GM10248 (cell line): ENCODE results near the gene NDRG4.
A peak's percentile ranks its signal among the peaks of the same experiment; 100 is the strongest.

Experiments
- CTCF ChIA-PET: fragments of 300-600 bp; sonication (Branson Sonifier 250); formaldehyde crosslinking; extraction: SDS; loops from one replicate; lab custom pipeline; 2021; ENCODE audit warnings: antibody characterized with exemption; lab: Yijun Ruan, JAX
- POLR2A ChIA-PET: fragments of 350-650 bp; sonication (Branson Sonifier 250); formaldehyde crosslinking; extraction: SDS; loops from one replicate; lab custom pipeline; 2020; ENCODE audit warnings: antibody characterized with exemption; lab: Yijun Ruan, JAX
- DNase-seq: peaks from one replicate; pipeline ENCODE4 v3.0.0; 2012; ENCODE audit errors: extremely low spot score
- TF ChIP-seq, protein P1 (sequence below): IDR thresholded peaks from 2 replicates; pipeline ENCODE4 v1.5.1; 2012; ENCODE audit warnings: mild to moderate bottlenecking, low read depth; ENCODE audit errors: extremely low read depth, missing control alignments, control extremely low read depth

NDRG4 gene

DNA sequence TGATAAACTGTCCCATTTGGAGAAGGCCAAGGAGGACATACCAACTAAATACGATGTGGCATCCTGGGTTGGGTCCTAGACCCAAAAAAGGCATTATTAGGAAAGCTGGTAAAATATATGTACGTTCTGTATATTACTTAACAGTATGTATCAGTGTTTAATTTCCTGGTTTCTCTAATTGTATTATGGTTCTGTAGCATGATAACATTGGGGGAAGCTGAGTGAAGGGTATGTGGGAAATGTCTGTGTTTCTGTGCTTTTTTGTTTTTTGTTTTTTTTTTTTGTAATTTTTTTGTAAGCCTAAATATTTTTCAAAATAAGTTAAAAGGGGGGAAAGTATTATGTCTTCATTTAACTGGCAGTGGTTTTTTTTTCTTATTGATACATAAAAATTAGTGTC, 21.5 kb upstream of the NDRG4 start:
- TF ChIP-seq, protein P1, sequence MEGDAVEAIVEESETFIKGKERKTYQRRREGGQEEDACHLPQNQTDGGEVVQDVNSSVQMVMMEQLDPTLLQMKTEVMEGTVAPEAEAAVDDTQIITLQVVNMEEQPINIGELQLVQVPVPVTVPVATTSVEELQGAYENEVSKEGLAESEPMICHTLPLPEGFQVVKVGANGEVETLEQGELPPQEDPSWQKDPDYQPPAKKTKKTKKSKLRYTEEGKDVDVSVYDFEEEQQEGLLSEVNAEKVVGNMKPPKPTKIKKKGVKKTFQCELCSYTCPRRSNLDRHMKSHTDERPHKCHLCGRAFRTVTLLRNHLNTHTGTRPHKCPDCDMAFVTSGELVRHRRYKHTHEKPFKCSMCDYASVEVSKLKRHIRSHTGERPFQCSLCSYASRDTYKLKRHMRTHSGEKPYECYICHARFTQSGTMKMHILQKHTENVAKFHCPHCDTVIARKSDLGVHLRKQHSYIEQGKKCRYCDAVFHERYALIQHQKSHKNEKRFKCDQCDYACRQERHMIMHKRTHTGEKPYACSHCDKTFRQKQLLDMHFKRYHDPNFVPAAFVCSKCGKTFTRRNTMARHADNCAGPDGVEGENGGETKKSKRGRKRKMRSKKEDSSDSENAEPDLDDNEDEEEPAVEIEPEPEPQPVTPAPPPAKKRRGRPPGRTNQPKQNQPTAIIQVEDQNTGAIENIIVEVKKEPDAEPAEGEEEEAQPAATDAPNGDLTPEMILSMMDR = no peak

DNA sequence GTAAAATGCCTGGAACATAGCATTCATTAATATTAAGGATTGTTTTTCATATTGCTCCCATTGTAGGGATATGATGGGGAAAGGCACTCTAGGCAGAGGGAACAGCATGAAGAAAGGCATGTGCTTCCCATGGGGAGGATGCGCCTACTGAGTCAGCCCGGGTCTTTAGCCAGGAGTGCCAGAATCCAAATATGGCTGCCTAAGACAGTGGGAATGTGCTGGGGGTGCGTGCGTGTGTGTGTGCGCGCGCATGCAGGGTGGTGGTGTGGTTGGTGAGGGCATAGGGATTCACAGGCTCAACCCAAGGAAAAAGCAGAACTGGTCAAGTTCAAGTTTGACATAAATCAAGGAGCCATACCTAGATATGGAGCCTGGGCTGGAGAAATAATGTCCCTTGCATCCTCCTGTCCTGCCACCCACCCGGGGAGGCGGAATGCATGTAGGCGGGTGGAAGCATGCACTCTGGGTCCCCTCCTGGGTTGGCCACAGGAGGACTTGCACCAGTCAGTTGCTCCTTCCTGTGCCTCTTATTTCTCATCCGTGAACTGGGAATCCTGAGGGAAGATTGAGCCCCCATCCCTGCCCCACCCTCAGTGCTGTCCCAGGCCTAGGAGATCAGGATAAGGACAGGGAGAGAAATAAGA, 18.6 kb upstream of the NDRG4 start:
- ChIA-PET POLR2A (no interaction called here), CTCF (interaction anchor here (1.0 kb wide), 1 partner anchor 144 kb away, joined by 3 read pairs; no protein-coding TSS in a partner anchor)
- TF ChIP-seq, protein P1 = no peak

More for the DNA sequence above, 21.5 kb upstream of the NDRG4 start:
- no peak for DNase-seq
- ChIA-PET CTCF (interaction anchor here (0.7 kb wide), 1 partner anchor 183 kb away, joined by 3 read pairs; no protein-coding TSS in a partner anchor), POLR2A (no interaction called here)

DNA sequence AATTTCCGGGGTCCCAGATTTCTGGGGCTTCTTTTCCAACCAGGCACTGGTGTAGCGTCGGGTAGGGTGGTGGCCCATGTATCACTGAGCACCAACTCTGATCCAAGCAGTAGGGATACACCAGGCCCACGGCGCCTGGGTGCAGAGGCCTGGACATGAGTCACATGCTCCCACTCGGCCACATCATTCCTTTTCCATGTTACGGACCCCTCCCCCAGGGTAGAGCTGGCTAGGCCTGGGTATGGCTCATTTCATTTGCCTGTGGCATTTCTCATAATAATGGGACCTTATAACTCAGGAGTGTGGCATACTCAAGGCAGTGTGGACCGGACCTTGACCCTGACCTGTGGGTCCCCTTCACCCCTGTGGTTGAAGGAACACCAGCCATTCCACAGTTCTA, 18.0 kb upstream of the NDRG4 start:
- TF ChIP-seq, protein P1 = no peak
- ChIA-PET CTCF (no interaction called here), POLR2A (no interaction called here)
- no peak for DNase-seq

More for the DNA sequence above, 18.6 kb upstream of the NDRG4 start:
- DNase-seq = no peak

DNA sequence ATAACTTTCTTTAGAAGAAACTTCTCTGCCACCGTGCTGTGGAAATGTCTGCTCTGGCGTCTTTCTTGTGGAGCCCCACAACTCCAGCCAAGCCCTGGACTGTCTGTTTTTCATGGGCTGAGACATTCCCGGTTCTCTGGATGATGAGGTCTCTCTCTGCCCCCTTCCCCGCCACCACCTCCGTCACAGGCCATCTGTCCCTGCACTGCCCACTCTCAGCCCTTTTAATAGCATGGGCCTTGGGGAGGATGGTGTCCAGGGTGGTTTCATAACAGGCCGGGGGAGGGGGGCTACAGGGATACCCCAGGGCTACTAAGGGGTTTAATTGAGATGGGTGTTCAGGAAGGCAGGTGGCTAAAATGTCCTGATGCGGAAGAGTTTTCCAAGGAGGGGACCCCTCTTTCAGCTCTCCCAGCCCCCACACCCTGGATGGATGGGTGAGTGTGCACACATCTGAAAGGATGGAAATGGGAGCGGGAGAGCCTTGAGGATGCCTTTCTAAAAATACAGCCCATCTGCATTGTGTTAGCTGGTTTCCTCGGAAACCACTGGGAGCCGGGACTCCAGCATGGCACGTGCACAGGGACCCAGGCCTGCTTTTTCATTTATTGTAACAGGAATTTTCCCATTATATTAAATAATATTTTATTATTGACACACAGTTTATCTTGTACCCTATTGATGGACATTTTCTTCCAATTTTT, 14.6 kb upstream of the NDRG4 start:
- CTCF ChIA-PET = interaction anchor here (0.7 to 7.8 kb wide), 9 partner anchors 11 to 271 kb away, joined by 3 to 232 read pairs (median 4); no protein-coding TSS in a partner anchor
- no peak for DNase-seq
- POLR2A ChIA-PET = no interaction called here

DNA sequence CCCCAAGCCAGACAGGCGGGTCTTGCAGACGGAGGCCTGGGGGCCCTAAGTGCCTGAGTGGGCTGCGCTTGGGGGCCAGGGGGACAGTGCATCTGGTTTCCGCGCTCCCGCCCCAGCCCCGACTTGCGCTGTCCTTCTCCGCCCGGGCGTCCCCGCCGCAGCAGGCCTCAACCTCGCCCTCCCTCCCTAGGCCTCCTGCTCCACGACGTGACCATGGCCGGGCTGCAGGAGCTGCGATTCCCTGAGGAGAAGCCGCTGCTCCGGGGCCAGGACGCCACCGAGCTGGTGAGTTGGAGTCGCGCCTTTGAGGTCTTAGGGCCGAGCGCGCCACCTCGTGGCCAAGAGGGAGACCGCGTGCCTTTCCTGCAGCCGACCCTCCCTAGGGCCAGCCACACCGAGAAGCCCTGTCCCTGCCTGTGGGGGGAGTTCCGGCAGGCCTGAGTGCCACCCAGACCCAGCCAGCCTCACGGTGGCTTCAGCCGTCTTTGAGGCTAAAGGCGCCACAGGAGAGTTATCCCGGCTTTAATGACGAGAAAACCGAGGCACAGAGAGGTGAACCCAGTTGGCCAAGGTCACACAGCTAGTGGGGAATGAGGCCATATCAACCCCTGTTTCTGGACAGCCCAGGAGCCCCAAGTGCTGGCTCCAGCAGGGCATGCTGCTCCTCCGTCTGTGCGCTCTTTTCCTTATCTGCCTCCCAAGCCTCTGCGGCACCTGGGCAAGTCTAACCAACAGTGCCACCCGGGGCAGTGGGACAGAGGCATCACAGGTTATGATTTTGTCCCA, 12.2 kb upstream of the NDRG4 start:
- POLR2A ChIA-PET = no interaction called here

More for the DNA sequence above, 14.6 kb upstream of the NDRG4 start:
- TF ChIP-seq, protein P1 = no peak

More for the DNA sequence above, 12.2 kb upstream of the NDRG4 start:
- TF ChIP-seq, protein P1 = peak; percentile 94
- peak; percentile 90 for DNase-seq
- CTCF ChIA-PET = interaction anchor here (0.6 to 7.8 kb wide), 31 partner anchors 8 to 366 kb away, joined by 3 to 232 read pairs (median 5); partner anchors contain the start of gene NDRG4
